SK-N-SH (cell line): ENCODE data around the gene SLC16A10. TPM values are rescaled to one million over a fixed set of nuclear protein-coding genes. Genes with fewer than 3 reads are reported as not detected.

Experiments
- CTCF ChIA-PET: fragments of 300-600, 350-600 bp; formaldehyde crosslinking; extraction: SDS; loops from one replicate; lab custom pipeline; 2021; lab: Yijun Ruan, JAX
- POLR2A ChIA-PET: fragments of 350-600 bp; sonication (Branson Sonifier 250); formaldehyde crosslinking; extraction: SDS; loops from one replicate; lab custom pipeline; 2020; ENCODE audit warnings: antibody characterized with exemption, inconsistent platforms; lab: Yijun Ruan, JAX
- DNase-seq: peaks from one replicate; pipeline ENCODE4 v3.0.0; 2012
- H2AFZ ChIP-seq: fragments of 200-600 bp; sonication (generic); 2 replicates; pipeline ENCODE4 v1.8.1; 2016; ENCODE audit warnings: antibody characterized with exemption, mild to moderate bottlenecking, low read depth
- H3F3A ChIP-seq: fragments of 200-600 bp; sonication (generic); replicated peaks from 2 replicates; pipeline ENCODE3; 2016; ENCODE audit warnings: antibody characterized with exemption, mild to moderate bottlenecking; ENCODE audit not compliant: insufficient read depth
- H3K27ac ChIP-seq, 2 experiments: fragments of 200-500 bp in 1 of 2; fragments of 200-600 bp in 1 of 2; sonication (Bioruptor generic) in 1 of 2; sonication (generic), shearing (Covaris generic) in 1 of 2; 2 replicates each; pipeline versions ENCODE4 v1.5.1 to v1.6.1; 2014 to 2016; ENCODE audit warnings: low read depth in 2 of 2, inconsistent platforms in 1 of 2, low read length in 1 of 2, mild to moderate bottlenecking in 1 of 2, mixed read lengths in 1 of 2
- H3K27me3 ChIP-seq: fragments of 200-600 bp; sonication (generic), shearing (Covaris generic); 2 replicates; pipeline ENCODE4 v1.6.1; 2016; ENCODE audit warnings: mixed run types; ENCODE audit not compliant: insufficient read depth
- H3K36me3 ChIP-seq, 2 experiments: fragments of 200-500 bp in 1 of 2; fragments of 200-600 bp in 1 of 2; sonication (Bioruptor generic) in 1 of 2; sonication (generic) in 1 of 2; replicated peaks in 1 of 2; 2 replicates each; pipeline versions ENCODE3 to v1.5.1; 2014 to 2016; ENCODE audit warnings: low read length in 1 of 2, mild to moderate bottlenecking in 1 of 2; ENCODE audit not compliant: insufficient read depth in 2 of 2, control insufficient read depth in 1 of 2
- H3K4me1 ChIP-seq, 2 experiments: fragments of 200-500 bp in 1 of 2; fragments of 200-600 bp in 1 of 2; sonication (Bioruptor generic) in 1 of 2; sonication (generic), shearing (Covaris generic) in 1 of 2; 2 replicates each; pipeline versions ENCODE4 v1.5.1 to v1.6.1; 2014 to 2016; ENCODE audit warnings: low read depth in 1 of 2, low read length in 1 of 2, mixed run types in 1 of 2; ENCODE audit not compliant: insufficient read depth in 2 of 2, control insufficient read depth in 1 of 2
- H3K4me2 ChIP-seq: fragments of 200-600 bp; sonication (generic), shearing (Covaris generic); 2 replicates; pipeline ENCODE4 v1.6.1; 2017; ENCODE audit warnings: mixed run types
- H3K4me3 ChIP-seq, 2 experiments: fragments of 200-500 bp in 1 of 2; fragments of 200-600 bp in 1 of 2; sonication (Bioruptor generic) in 1 of 2; sonication (generic), shearing (Covaris generic) in 1 of 2; 2 replicates each; pipeline versions ENCODE4 v1.5.1 to v1.8.1; 2014 to 2016; ENCODE audit warnings: low read depth in 2 of 2, inconsistent platforms in 1 of 2, low read length in 1 of 2, mild to moderate bottlenecking in 1 of 2, mixed read lengths in 1 of 2, moderate library complexity in 1 of 2
- H3K79me2 ChIP-seq: fragments of 200-600 bp; sonication (generic); 2 replicates; pipeline ENCODE4 v1.8.1; 2017; ENCODE audit warnings: mild to moderate bottlenecking; ENCODE audit not compliant: insufficient read depth
- H3K9ac ChIP-seq: fragments of 200-600 bp; sonication (generic); 2 replicates; pipeline ENCODE4 v1.6.1; 2017; ENCODE audit warnings: mixed run types
- H3K9me2 ChIP-seq: fragments of 200-600 bp; sonication (generic); 2 replicates; pipeline ENCODE4 v1.6.1; 2017; ENCODE audit warnings: mixed run types
- H3K9me3 ChIP-seq: fragments of 200-600 bp; sonication (generic); 2 replicates; pipeline ENCODE4 v1.6.1; 2017; ENCODE audit warnings: mixed run types, mild to moderate bottlenecking, moderate library complexity
- H4K20me1 ChIP-seq: fragments of 200-600 bp; sonication (generic); 2 replicates; pipeline ENCODE4 v1.6.1; 2017; ENCODE audit warnings: mild to moderate bottlenecking, mixed run types; ENCODE audit not compliant: insufficient read depth
- CHD2 ChIP-seq: fragments of 150-350 bp; IDR thresholded peaks from 2 replicates; pipeline ENCODE4 v1.6.1; 2018; ENCODE audit warnings: low read length; ENCODE audit not compliant: partially characterized antibody
- ELF1 ChIP-seq: IDR thresholded peaks from 2 replicates; pipeline ENCODE4 v1.4.0; 2012
- EP300 ChIP-seq, 2 experiments: IDR thresholded peaks; 2 replicates each; pipeline versions ENCODE4 v1.4.0 to v1.6.1; 2012; ENCODE audit warnings: borderline replicate concordance in 1 of 2, low read depth in 1 of 2, low read length in 1 of 2
- FOSL2 ChIP-seq: IDR thresholded peaks from 2 replicates; pipeline ENCODE4 v1.4.0; 2012; ENCODE audit warnings: low read depth, mild to moderate bottlenecking, moderate library complexity, borderline replicate concordance
- FOXJ3 ChIP-seq: sonication (generic); formaldehyde crosslinking; IDR thresholded peaks from 2 replicates; pipeline ENCODE4 v1.5.1; 2020; ENCODE audit warnings: mild to moderate bottlenecking, missing genetic modification reagents
- FOXM1 ChIP-seq: IDR thresholded peaks from 2 replicates; pipeline ENCODE4 v1.4.0; 2012; ENCODE audit warnings: low read depth, mild to moderate bottlenecking
- GABPA ChIP-seq: IDR thresholded peaks from 2 replicates; pipeline ENCODE4 v1.4.0; 2012; ENCODE audit warnings: low read depth, mild to moderate bottlenecking
- GATA2 ChIP-seq: sonication (generic); formaldehyde crosslinking; IDR thresholded peaks from 2 replicates; pipeline ENCODE4 v1.5.0; 2020; ENCODE audit warnings: mild to moderate bottlenecking, missing genetic modification reagents
- IRF3 ChIP-seq: fragments of 150-350 bp; IDR thresholded peaks from 2 replicates; pipeline ENCODE4 v1.6.1; 2016; ENCODE audit warnings: mild to moderate bottlenecking, low read depth, low read length
- MAX ChIP-seq: IDR thresholded peaks from 2 replicates; pipeline ENCODE4 v1.4.0; 2012; ENCODE audit warnings: low read depth
- MEF2A ChIP-seq: IDR thresholded peaks from 2 replicates; pipeline ENCODE4 v1.4.0; 2012; ENCODE audit warnings: low read depth, borderline replicate concordance
- MXI1 ChIP-seq: IDR thresholded peaks from 2 replicates; pipeline ENCODE4 v1.6.1; 2012; ENCODE audit warnings: mild to moderate bottlenecking, low read depth, low read length, improper control_type of control experiment
- NFIC ChIP-seq: IDR thresholded peaks from 2 replicates; pipeline ENCODE4 v1.4.0; 2012; ENCODE audit warnings: borderline replicate concordance
- REST ChIP-seq: IDR thresholded peaks from 2 replicates; pipeline ENCODE4 v1.6.1; 2012; ENCODE audit warnings: mild to moderate bottlenecking, low read depth, low read length, moderate library complexity
- RXRA ChIP-seq: IDR thresholded peaks from 2 replicates; pipeline ENCODE4 v1.4.0; 2012; ENCODE audit warnings: low read depth, mild to moderate bottlenecking, borderline replicate concordance
- SIN3A ChIP-seq: IDR thresholded peaks from 2 replicates; pipeline ENCODE4 v1.6.1; 2012; ENCODE audit warnings: low read depth, mild to moderate bottlenecking, low read length, moderate library complexity, borderline replicate concordance
- SMC3 ChIP-seq: IDR thresholded peaks from 2 replicates; pipeline ENCODE4 v1.6.1; 2012; ENCODE audit warnings: low read depth, low read length, improper control_type of control experiment
- TAF1 ChIP-seq: IDR thresholded peaks from 2 replicates; pipeline ENCODE4 v1.6.1; 2012; ENCODE audit warnings: low read depth, mild to moderate bottlenecking, low read length, moderate library complexity, borderline replicate concordance
- TEAD4 ChIP-seq: IDR thresholded peaks from 2 replicates; pipeline ENCODE4 v1.4.0; 2012; ENCODE audit warnings: mild to moderate bottlenecking, borderline replicate concordance; ENCODE audit not compliant: insufficient read depth
- USF1 ChIP-seq: IDR thresholded peaks from 2 replicates; pipeline ENCODE4 v1.4.0; 2012; ENCODE audit warnings: low read depth, borderline replicate concordance
- YY1 ChIP-seq: IDR thresholded peaks from 2 replicates; pipeline ENCODE4 v1.4.0; 2012; ENCODE audit warnings: low read depth, mild to moderate bottlenecking
- WGBS: methylation state at CpG from one replicate; pipeline ENCODE4 v1.1.6; 2017; ENCODE audit warnings: low lambda C conversion rate; 5-methylcytosine and 5-hydroxymethylcytosine counted together
- polyA plus RNA-seq, 3 experiments: library from polyadenylated mRNA; depleted of rRNA; stranded (reverse); fragments of >200 nt; gene quantifications; 2 replicates each; pipeline ENCODE4 v1.2.3, GENCODE V29; 2012

The SLC16A10 gene
- polyA plus RNA-seq, 1 of the 3 experiments (the other 2 are of a cell fraction) = 0.12 TPM

GRCh38 chr6:111200350-111201243 is 113.3 kb downstream of the SLC16A10 start:
- Histone ChIP-seq H2AFZ (no peak overlapping the region), H3K36me3 (no peaks in the 10 kb centered on the region), H3F3A (no peaks in the 10 kb centered on the region), H3K9ac (no peak overlapping the region), H3K27ac (no peak overlapping the region), H3K4me1 (no peaks in the 10 kb centered on the region), H3K79me2 (no peaks in the 10 kb centered on the region), H3K4me3 (no peak overlapping the region), H3K27me3 (no peaks in the 10 kb centered on the region), H4K20me1 (no peaks in the 10 kb centered on the region), H3K9me3 (no peaks in the 10 kb centered on the region), H3K9me2 (no peaks in the 10 kb centered on the region), H3K4me2 (no peak overlapping the region)
- 53% methylated on average over 8 of the region's 8 CpGs for WGBS
- no peak for DNase-seq
- TF ChIP-seq YY1 (no peak), EP300 (IDR thresholded peaks at IDR 0.05; ENCODE audit: borderline replicate concordance in 1 of 2, low read depth in 1 of 2, low read length in 1 of 2) (no peak), SMC3 (no peak), MAX (no peak), REST (no peak), FOXJ3 (CRISPR knock-in tag) (no peak), MEF2A (no peak)
- ChIA-PET POLR2A (no interaction called here), CTCF (interaction anchor here (0.7 to 1.9 kb wide), 3 partner anchors 9 to 48 kb away, joined by 3 to 14 read pairs (median 6); no protein-coding TSS in a partner anchor)

GRCh38 chr6:111201244-111201554 is 113.9 kb downstream of the SLC16A10 start:
- Histone ChIP-seq H3K9me2 (no peaks in the 10 kb centered on the region), H3K4me3 (no peak overlapping the region), H3K79me2 (no peaks in the 10 kb centered on the region), H2AFZ (no peak overlapping the region), H3K36me3 (no peaks in the 10 kb centered on the region), H3K27me3 (no peaks in the 10 kb centered on the region), H3K4me2 (no peak overlapping the region), H3F3A (no peaks in the 10 kb centered on the region), H3K4me1 (no peaks in the 10 kb centered on the region), H3K27ac (no peak overlapping the region), H3K9ac (no peak overlapping the region), H4K20me1 (no peaks in the 10 kb centered on the region), H3K9me3 (no peaks in the 10 kb centered on the region)
- peak; percentile 19 for DNase-seq
- WGBS = 56% methylated on average over 1 of the region's 1 CpG
- CTCF ChIA-PET = interaction anchor here (0.7 to 1.4 kb wide), 2 partner anchors 9 to 48 kb away, joined by 3 to 6 read pairs; no protein-coding TSS in a partner anchor
- POLR2A ChIA-PET = no interaction called here
- TF ChIP-seq GATA2 = no peak
- no peak for TF ChIP-seq SIN3A
- TF ChIP-seq MXI1 = no peak
- TF ChIP-seq RXRA = no peak
- no peak for TF ChIP-seq SMC3
- TF ChIP-seq IRF3 = no peak
- no peak for TF ChIP-seq NFIC
- no peak for TF ChIP-seq MAX
- TF ChIP-seq CHD2 = no peak
- no peak for TF ChIP-seq FOXM1
- TF ChIP-seq TEAD4 = no peak
- no peak for TF ChIP-seq GABPA
- TF ChIP-seq USF1 = no peak
- TF ChIP-seq MEF2A = no peak
- TF ChIP-seq FOXJ3 (CRISPR knock-in tag) = no peak
- no peak for TF ChIP-seq FOSL2
- no peak for TF ChIP-seq TAF1
- TF ChIP-seq ELF1 = no peak
